Fibroblast of skin of left biceps (primary cell): Measurements from ENCODE around the gene ENGASE.

Experiments used
- DNase-seq, 2 experiments: peaks; one replicate each; pipeline ENCODE4 v3.0.0-alpha.2; 2013; ENCODE audit warnings: low read depth in 2 of 2

The ENGASE gene

DNA sequence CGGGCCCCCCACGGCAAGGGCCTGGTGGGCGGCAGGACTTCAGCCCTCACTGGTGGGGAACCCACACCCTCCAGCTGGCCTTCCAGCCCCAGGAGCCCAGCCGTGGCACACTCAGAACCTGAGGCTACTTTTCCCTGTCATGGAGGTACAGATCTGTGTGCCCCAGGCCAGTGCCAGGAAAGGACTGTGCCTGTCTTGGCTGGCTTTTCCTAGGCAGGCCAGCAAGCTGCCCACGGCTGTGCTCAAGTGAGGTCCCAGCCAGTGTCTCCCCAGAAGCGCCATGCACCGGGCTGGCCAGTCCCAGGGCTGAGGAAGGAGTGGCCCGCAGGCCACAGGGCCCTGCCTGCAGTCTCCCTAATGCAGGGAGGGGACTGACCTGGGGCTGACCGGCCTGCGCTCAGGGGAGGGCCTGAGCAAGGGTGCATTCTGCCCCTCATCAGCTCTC lies 16.6 kb downstream of the ENGASE start:
- DNase-seq, result no peak

DNA sequence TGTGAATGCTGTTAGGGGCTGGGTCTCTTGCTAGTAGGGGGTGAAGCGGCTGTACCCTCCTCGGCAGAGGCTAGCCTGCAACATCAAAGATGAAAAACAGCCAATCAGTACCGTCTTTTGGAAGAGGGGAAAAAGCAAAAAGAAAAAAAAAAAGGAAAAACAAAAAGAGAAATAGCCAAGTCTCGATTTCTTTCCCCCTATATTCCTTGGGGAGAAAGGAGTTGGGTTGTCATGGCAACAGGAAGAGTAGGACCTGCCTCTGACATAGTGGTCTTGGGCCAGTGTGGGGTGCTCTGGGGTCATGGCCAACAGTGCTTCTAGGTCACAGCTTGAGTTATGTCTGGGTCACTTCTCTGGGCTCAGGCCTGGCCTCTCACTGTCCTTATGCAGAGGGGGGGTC lies 17.9 kb downstream of the ENGASE start:
- no peak for DNase-seq

DNA sequence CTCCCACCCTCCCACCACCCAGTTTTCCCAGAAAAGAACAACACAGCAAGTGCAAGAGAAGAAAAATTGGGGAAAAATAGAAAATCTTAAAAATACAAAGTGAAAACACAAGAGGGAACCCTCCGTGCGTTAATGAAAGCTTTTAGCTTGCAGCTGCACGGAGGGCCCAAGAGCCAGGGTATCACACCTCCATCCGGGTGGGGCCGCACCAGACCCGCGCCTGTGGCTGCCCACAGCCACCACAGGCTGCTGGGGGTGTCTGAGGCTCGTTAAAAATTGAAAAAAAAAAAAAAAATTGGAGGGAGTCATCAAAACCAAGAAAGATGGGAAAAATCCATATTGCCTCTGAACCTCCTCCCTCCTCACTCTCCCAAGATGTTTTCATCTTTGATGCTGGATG lies 18.6 kb downstream of the ENGASE start:
- DNase-seq, result no peak

DNA sequence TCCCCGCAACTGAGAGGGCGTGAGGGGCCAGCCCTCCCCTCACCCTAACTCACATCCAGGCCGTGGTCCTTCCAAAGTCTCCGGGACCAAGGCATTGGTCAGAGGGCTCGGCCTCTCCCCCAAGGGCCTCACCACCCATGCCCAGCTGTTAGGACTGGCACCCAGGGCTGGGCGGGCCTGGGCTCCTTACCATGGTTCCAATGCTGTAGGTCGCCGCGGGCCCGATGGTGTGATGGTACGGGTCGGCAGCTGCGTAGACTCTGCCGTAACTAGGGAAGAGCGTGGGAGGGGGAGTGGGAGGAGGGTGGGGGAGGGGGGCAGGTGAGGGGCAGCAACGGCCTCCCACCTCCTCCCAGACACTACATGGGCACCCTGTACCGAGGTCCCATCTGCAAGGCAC lies 19.6 kb downstream of the ENGASE start:
- no peak for DNase-seq

DNA sequence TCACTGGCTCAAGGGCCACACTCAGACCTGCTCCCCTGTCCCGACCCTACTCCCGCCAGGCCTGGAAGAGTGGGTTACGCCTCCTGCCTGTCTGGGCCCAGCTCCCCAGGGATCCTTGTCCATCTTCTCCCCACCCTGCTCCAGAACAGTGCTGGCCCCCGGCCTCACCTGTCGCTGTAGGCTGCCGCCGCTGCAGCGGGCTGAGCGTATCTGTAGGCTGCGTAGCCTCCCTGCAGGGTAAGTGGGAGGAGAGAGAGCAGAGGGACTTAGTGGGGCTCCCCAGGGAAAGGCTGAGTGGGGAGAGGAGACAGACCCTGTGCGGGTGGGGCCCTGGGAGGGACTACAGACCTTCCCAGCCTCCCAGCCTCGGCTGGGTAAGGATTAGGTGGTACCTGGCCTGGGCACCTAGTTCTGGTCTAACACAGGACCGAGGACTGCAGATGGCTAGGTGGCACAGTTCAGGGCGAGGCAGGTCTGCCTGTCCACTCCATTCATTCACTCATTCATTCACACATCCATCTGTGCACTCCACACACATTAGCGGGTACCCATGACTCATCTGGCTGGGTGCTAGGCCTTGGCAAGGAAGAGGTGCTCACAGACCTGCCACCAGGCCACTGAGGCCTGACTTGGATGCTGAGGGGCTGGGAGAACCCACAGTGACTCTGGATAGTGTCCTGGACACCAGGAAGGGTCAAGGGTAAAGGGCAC lies 20.9 kb downstream of the ENGASE start:
- no peak for DNase-seq

DNA sequence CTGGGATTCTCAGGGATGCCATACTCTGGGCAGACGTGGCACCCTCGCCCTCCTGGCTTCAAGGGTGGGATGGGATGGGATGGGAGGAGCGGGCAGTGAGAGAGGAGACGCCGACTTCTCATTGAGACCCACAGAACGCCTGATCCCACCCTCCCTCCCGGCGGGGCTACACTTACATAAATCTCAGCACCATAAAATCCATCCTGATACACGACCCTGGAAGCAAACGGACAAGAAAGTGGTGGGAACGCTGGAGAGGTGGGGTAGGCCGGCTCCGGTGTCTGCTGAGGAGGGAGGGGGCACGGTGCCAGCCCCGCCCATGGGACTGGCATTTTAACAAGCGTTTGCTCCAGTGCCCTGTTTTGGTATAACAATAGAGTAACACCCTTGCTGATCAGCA lies 21.9 kb downstream of the ENGASE start:
- no peak for DNase-seq

DNA sequence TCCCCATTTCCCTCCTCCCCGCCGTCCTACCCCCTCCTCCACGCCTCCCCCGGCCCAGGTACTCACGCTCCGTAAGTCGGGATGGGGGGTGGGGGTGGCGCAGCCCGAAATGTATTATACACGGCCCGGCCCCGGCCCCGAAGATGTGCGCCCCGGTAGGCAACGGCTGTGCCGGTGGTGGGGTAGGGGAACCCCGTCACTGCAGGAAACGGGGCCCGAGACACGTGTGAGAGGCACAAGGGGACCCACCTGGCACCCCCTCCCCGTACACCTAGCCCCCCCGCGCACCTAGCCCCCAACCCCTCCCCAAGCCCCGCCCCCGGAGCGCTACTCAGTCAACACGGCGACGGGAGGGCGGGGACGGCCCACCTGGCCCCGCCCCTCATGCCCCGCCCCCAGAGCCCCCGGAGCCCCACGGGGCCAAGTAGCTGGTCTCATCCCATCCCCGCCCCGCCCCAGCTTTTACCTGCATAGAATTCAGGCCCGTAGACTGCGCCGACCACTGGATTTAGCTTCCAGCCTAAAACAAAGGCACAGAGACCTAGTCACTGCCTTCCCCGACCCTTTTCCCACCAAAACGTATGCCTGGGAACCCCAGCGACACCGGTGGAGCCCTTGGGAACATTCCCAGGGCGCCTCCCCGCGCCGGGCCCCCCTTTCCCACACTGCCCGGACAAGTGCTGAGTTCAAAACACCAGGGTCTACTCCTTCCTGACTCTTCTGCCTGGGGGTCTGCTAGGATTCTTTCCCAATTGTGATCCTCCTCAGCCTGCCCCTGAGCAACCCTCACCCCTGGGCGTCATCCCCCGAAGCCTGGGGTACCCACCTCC lies 22.8 kb downstream of the ENGASE start:
- no peak for DNase-seq

DNA sequence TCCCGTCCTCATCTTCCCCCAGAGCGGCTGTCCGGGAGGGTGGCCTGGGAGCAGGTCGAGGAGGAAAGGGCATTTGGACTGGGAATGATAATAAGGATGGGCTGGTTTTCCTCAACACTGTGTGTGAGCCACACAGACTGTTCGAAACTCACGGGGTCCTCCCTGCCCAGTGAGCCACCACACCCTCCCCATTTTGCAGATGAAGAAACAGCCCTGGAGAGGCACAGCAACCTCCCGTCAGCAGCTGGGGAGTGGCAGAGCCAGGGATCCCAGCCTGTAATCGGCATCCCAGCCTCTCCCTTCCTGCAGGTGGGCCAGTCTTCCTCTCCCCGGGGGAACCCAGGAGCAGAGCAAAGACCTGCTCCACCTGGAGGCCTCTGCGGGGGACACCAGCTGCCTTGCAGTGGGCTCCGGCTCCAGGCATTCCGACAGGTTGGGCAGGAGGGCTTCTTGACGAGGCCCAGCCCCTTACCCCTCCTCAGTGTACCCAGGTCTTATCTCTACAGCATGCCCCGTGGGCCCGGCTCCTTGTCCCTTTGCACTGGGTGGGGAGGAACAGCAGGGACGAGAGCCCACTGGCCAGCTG lies 23.8 kb downstream of the ENGASE start:
- DNase-seq, result no peak

DNA sequence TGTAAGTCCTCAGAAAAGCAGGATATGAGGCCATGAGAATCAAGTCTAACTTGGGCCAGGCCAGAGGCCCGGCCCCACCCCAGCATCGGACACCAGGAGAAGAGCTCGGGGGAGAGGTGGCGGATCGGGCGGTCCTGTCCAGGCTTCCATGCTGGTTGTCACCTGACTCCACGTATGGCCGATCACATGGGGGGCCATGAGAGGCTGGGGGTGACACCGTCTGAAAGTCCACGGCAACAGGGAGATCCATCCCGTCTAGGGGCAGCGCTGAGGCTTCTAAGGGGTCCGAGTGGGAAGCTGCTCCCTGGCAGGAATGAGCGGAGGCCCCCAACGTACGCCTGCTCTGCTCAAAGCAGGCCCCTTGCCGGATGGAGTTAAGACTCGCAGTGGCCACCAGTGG lies 25.8 kb downstream of the ENGASE start:
- DNase-seq, result no peak

DNA sequence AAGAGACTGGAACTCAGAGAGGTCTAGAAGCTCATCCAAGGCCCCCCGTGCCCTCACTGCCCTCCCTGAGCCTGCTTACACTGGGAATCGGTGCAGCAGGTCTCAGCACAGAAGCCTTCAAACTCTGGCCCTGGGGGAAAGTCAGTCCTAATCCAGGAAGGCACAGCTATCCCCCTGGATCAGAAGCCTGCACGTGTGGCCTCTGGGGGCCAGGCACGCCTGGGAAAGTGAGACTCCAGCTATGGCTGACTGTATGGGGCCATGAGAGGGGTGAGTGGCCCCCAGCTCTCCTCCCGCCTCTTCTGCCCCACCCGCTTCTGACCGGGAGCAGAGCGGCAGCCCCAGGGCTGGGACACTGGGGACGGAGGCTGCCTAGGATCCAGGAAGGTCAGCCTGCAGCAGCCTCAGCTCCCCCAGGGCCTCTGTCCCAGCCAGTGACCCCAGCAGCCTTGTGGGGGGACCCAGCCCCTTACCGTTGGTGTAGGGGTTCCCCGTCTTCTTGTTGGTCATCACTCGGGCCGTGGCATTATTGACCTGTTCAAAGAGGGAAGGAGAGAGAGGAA lies 26.6 kb downstream of the ENGASE start:
- DNase-seq, result no peak

DNA sequence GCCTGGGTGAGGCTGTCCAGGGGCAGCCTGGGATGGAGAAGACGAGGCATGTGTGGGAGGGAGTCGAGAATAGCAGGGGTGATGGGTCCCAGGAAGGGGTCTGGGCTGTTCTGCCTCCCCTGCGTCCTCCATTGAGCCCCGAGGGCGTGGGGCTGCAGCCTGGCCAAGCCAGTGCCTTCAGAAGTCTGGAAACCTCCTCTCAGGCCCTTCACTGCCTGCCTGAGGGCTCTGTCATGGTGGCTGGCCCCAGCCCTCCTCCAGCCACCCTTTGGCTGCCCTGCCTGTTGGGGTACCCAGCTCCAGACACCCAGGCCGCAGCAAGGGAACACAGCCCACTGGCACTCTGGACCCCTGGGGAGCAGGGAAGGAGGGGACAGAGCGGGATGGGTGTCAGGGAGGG lies 27.6 kb downstream of the ENGASE start:
- DNase-seq, result no peak

DNA sequence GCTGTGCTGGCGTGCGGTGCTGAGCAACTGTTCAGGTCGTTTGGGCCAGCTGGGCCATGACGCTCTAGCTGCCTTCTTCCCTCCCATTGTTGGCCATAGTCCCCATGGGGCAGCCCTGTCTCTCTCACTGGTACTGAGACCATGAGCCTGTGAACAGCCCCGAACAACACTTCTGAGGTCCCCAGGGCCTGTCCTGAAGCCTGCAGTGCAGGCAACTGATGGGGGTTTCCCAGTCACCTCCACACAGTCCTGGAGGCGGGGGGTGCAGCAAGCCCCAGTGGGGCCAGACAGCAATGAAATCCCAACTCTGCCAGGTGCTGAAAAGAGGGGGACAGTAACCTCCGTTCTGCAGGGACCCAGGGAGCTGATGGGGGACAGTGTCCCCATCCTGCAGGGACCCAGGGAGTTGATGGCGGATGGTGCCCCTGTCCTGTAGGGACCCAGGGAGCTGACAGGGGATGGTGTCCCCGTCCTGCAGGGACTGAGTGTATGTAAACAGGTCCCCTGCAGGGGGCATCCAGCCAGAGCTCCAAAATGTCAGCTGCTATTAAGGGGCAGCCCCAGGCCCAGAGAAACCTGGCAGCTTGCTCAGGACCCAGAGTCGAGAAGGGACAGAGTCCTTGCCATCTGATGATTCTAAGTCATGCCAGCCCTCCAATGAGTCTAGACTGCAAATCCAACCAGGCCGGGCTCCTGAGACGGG lies 30.4 kb downstream of the ENGASE start:
- DNase-seq, result no peak

DNA sequence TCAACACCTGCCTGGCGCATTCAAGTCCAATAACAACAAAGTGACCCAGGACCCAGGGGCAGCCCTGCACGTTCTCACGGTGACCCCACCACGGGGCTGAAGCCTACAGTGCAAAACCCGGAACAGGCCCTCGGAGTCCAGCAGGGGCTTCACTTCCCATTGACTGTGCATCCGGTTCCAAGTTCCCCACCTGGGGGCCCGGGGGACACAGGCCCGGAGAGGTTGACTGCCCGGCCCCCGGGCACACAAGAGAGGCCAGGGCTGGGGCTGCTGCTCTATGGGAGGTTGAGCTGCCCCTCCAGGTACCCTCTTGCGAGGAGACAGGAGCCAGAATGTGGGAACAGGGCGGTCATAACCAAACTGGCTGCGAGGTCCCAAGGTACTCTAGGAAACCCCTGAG lies 31.3 kb downstream of the ENGASE start:
- DNase-seq, result no peak

DNA sequence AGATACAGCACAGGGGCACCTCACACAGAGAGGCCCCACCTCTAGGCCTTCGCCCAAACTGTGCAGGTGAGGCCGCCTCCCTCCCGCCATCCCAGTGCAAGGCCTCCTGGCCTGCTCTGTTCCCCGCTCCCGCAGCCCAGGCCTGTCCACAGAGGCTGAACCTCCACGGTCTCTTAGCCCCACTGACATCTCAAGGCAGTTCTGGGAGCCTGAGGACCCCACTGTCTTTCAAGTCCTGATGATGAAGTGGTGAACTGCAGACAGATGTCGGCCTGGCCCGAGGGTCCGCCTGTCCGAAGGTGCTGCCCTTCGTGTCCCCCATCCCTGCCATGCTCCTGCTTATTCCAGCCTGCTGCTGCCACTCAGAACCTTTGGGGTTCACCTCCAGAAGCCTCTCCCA lies 32.3 kb downstream of the ENGASE start:
- DNase-seq, result no peak

DNA sequence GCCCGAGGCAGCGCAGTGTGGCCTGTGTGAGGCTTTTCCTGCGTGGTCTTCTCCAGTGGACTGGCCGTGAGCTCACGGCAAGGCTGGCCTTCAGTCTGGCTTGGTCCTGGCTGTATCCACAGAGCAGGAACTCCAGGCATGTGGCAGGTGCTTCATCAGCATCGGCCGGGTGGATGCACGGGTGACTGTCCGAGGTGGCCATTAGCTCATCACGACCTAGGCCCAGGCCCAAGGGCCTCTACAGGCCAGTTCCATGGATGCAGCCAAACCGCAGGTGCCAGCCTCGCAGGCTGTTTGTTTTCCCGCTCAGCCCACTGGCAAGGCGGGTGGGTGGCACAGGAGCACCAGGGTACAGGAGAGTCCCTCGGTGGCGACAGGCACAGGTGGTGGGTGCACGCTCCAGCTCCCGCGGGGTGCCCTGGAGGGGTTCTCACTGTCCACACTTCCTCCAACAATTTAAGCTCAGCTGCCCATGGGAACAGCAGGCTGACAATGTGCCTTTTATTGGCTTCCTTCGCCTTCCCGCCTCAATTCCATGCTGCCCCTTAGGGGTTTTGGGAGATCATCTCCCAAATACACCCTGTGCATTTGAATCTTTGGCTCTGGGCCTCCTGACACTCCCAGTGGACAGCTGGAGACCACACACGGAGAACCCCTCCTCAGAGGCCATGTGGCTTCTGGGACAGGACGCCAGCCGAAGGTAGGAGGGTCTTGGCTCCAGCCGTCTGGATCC lies 33.0 kb downstream of the ENGASE start:
- no peak for DNase-seq

DNA sequence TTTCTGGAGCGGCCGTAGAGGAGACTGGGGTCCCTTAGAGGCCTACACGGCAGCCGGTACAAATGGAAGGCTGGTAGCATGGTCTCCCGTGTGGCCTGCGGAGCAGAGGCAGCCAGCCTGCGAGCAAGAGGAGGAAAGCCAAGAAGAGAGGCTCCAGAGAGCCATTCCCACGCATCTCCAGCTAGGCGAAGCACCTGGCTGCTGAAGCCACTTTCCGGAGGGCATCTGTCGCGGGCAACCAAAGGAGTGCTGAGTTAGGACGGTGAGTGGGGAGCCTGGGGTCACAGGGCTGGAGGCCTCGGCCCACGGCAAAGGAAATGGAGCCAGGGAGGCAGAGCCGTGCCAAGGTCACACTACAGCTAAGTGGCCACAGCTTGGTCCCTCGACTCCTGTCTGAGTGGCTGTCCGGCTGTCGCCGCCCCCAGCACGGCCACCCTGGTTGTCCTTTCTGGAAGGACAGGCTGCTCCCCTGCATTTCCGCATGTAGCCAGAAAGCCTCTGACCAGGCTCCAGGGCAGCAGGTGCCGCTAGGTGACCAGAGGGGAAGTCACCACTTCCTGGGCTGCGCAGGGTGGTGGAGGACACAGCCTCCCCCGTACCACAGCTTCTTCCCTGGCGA lies 33.7 kb downstream of the ENGASE start:
- no peak for DNase-seq

DNA sequence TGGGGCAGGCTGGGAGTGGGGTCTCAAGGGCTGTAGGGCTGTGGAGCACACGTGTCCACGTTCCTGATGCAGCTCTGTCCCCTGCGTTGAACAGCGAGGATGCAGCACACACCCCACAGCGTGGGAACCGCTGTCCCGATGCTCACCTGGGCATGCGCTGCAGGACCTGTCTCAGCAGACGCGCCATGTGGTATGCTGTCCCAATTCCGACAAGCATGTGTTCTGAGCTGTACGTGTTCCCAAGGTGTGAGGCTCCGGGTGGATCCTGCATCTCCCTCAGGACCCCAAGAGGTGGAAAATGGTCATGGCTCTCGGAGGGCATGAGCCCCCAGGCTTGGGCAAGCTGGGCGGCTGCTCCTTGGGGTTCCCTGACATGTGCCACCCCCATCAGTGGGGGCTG lies 34.2 kb downstream of the ENGASE start:
- no peak for DNase-seq

DNA sequence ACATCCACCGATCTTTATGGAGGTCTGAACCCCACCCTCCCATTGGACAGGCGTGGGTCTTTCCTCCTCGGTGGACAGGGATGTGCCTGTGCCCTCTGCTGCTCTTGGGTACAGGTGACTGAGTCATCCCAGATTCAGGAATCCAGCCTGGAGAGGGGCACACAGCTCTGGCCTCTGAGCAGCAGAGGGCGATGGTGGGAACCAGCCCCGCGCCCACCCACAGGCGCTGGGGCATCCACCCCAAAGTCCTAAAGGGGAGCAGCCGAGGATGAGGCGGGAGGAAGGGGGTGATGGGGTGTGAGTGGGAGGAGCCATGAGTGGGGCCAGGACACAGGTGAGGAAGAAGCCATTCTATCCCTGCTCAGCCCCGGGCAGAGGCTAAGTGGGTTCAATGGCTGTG lies 35.0 kb downstream of the ENGASE start:
- DNase-seq, result no peak

DNA sequence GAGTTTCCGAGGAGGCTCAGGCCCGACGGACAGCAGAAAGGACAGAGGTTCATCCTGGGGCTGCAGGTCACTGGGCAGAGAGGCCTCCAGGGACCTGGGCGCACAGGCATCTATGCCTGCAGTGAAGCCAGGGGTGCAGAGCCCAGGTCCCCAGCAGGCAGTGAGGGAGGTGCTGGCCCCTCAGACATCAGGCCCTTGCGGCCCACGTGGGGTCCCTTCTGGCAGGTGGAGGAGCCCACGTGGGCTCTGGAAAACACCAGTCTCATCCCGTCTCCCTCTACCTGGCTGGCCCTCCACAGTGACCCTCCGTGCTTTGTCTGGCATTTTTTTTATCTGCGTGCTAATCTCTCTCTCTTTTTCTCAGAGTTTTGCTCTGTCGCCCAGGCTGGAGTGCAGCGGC lies 36.5 kb downstream of the ENGASE start:
- no peak for DNase-seq

DNA sequence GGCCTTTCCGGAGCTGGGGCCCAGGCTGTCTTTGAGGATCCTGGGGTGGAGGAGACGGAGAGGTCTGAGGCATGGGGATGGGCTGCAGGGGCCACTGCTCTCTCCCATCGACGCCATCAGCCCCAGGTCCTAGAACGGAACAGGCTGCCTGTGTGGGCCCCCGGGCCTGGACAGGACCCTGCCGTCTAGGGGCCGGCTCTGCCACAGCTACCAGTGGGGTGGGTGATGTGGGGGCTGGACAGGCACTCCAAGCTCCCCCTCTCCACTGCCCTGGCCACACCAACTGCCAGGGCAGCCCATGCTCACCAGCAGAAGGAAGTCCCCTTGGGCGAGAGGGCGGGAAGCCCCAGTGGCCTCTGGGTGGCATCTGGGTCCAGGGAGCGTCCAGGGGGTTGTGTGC lies 37.8 kb downstream of the ENGASE start:
- no peak for DNase-seq
